ENCODE results near the gene CELA2B. TPM values are rescaled to one million over a fixed set of nuclear protein-coding genes. Genes with fewer than 3 reads are reported as not detected.
"Not testable (repeated sequence)": the region's sequence is repeated elsewhere in the genome, so short reads cannot be mapped to it uniquely, and the experiment has no call there.

Gene CELA2B
- total RNA-seq, 4 donors from 2014 or later: not detected

GRCh38 chr1:15489052-15489736, 13.3 kb downstream of the CELA2B start:
- no peaks in the 10 kb centered on the region for H3K9me3 ChIP-seq
- WGBS: 62% methylated on average over 13 of the region's 13 CpGs
- H3K27me3 ChIP-seq: no peaks in the 10 kb centered on the region
- TF ChIP-seq POLR2A (IDR thresholded peaks at IDR 0.05; ENCODE audit: low read depth): no peak
- TF ChIP-seq CTCF (IDR thresholded peaks at IDR 0.05): no peak
- TF ChIP-seq EP300 (IDR thresholded peaks at IDR 0.05): no peak
- TF ChIP-seq POLR2AphosphoS5 (IDR thresholded peaks at IDR 0.05): no peak
- no peak overlapping the region for H3K27ac ChIP-seq (replicated peaks in 1 of 4)
- no peak overlapping the region for H3K4me3 ChIP-seq
- DNase-seq (ENCODE audit: extremely low spot score): no peak
- intact Hi-C loops (cut with DNase I): no loop called here
- H3K4me1 ChIP-seq: peaks cover 0 to 14% (median 13%) of the 10 kb centered on the region in 4 donors
- H3K36me3 ChIP-seq: peaks cover 7 to 48% (median 17%) of the 10 kb centered on the region in 4 donors

- DNase-seq (ENCODE audit: extremely low spot score); H3K4me3 ChIP-seq; H3K9me3 ChIP-seq; H3K27ac ChIP-seq (replicated peaks in 1 of 4); H3K27me3 ChIP-seq; intact Hi-C loops (cut with DNase I): not testable (repeated sequence)
- peaks cover 15 to 62% (median 27%) of the 10 kb centered on the region in 4 donors for H3K36me3 ChIP-seq
- 88% methylated on average over 4 of the region's 4 CpGs for WGBS
- peaks cover 0 to 14% (median 13%) of the 10 kb centered on the region in 4 donors for H3K4me1 ChIP-seq
These were observed 15.1 kb downstream of the CELA2B start for GRCh38 chr1:15491010-15491409.

GRCh38 chr1:15492596-15492995, 16.7 kb downstream of the CELA2B start:
- no peak for DNase-seq (ENCODE audit: extremely low spot score)
- 77% methylated on average over 5 of the region's 5 CpGs for WGBS
- peaks cover 0 to 14% (median 13%) of the 10 kb centered on the region in 4 donors for H3K4me1 ChIP-seq
- H3K4me3 ChIP-seq: no peak overlapping the region
- intact Hi-C loops (cut with DNase I): no loop called here
- H3K27me3 ChIP-seq: no peaks in the 10 kb centered on the region
- no peaks in the 10 kb centered on the region for H3K9me3 ChIP-seq
- H3K27ac ChIP-seq (replicated peaks in 1 of 4): no peak overlapping the region
- peaks cover 19 to 59% (median 30%) of the 10 kb centered on the region in 4 donors for H3K36me3 ChIP-seq
- TF ChIP-seq CTCF (IDR thresholded peaks at IDR 0.05): no peak
- TF ChIP-seq POLR2AphosphoS5 (IDR thresholded peaks at IDR 0.05): no peak
- no peak for TF ChIP-seq EP300 (IDR thresholded peaks at IDR 0.05)
- no peak for TF ChIP-seq POLR2A (IDR thresholded peaks at IDR 0.05; ENCODE audit: low read depth)

GRCh38 chr1:15493869-15494390, 18.0 kb downstream of the CELA2B start:
- TF ChIP-seq POLR2A (IDR thresholded peaks at IDR 0.05; ENCODE audit: low read depth) (no peak), CTCF (IDR thresholded peaks at IDR 0.05) (no peak), EP300 (IDR thresholded peaks at IDR 0.05) (no peak), POLR2AphosphoS5 (IDR thresholded peaks at IDR 0.05) (no peak)
- no peak overlapping the region for H3K4me3 ChIP-seq
- H3K27me3 ChIP-seq: no peaks in the 10 kb centered on the region
- intact Hi-C loops (cut with DNase I): no loop called here
- H3K9me3 ChIP-seq: no peaks in the 10 kb centered on the region
- peaks cover 22 to 62% (median 30%) of the 10 kb centered on the region in 4 donors for H3K36me3 ChIP-seq
- peaks cover 0 to 5% (median 5%) of the 10 kb centered on the region in 4 donors for H3K4me1 ChIP-seq
- no peak overlapping the region for H3K27ac ChIP-seq (replicated peaks in 1 of 4)
- WGBS: 96% methylated on average over 9 of the region's 9 CpGs
- no peak for DNase-seq (ENCODE audit: extremely low spot score)

- Histone ChIP-seq H3K36me3 (peaks cover 25 to 70% (median 39%) of the 10 kb centered on the region in 4 donors), H3K27ac (replicated peaks in 1 of 4) (no peak overlapping the region), H3K4me1 (peaks cover 0 to 4% (median 0%) of the 10 kb centered on the region in 4 donors), H3K27me3 (no peaks in the 10 kb centered on the region), H3K4me3 (no peak overlapping the region), H3K9me3 (no peaks in the 10 kb centered on the region)
- DNase-seq (ENCODE audit: extremely low spot score): no peak
- 84% methylated on average over 19 of the region's 19 CpGs for WGBS
- no peak for TF ChIP-seq CTCF (IDR thresholded peaks at IDR 0.05)
- TF ChIP-seq EP300 (IDR thresholded peaks at IDR 0.05): no peak
- TF ChIP-seq POLR2AphosphoS5 (IDR thresholded peaks at IDR 0.05): no peak
- no peak for TF ChIP-seq POLR2A (IDR thresholded peaks at IDR 0.05; ENCODE audit: low read depth)
- intact Hi-C loops (cut with DNase I): no loop called here
These were observed 24.6 kb downstream of the CELA2B start for GRCh38 chr1:15500184-15501178.

Data from esophagus muscularis mucosa (tissue), 4 donors.